GM23338 (cell line): ENCODE data around the gene CFAP57. TPM values are rescaled to one million over a fixed set of nuclear protein-coding genes. Genes with fewer than 3 reads are reported as not detected.

ENCODE experiments used
- ATAC-seq: fragments of 200-7000 bp; cut with Tn5 transposase; 3 replicates; pipeline ENCODE4 v1.9.1; 2020
- DNase-seq: peaks from one replicate; pipeline ENCODE4 v3.0.0-alpha.2; 2015; ENCODE audit warnings: low spot score
- H2AFZ ChIP-seq: fragments of 200-600 bp; sonication (generic); 2 replicates; pipeline ENCODE4 v1.8.0; 2016; ENCODE audit warnings: antibody characterized with exemption, mild to moderate bottlenecking, moderate library complexity
- H3F3A ChIP-seq: fragments of 200-600 bp; sonication (generic); replicated peaks from 2 replicates; pipeline ENCODE4 v1.8.0; 2017; ENCODE audit warnings: antibody characterized with exemption, mixed run types, low read depth
- H3K27ac ChIP-seq: fragments of 200-600 bp; sonication (generic); 2 replicates; pipeline ENCODE4 v1.6.1; 2016; ENCODE audit warnings: low read depth
- H3K27me3 ChIP-seq: fragments of 200-600 bp; sonication (generic); 2 replicates; pipeline ENCODE4 v1.8.0; 2016; ENCODE audit warnings: mild to moderate bottlenecking, mixed run types, moderate library complexity; ENCODE audit not compliant: insufficient read depth
- H3K36me3 ChIP-seq: fragments of 200-600 bp; sonication (generic); 2 replicates; pipeline ENCODE4 v1.8.0; 2016; ENCODE audit warnings: mild to moderate bottlenecking; ENCODE audit not compliant: insufficient read depth
- H3K4me1 ChIP-seq: fragments of 200-600 bp; sonication (generic); 2 replicates; pipeline ENCODE4 v1.8.0; 2016; ENCODE audit warnings: mild to moderate bottlenecking, moderate library complexity; ENCODE audit not compliant: insufficient read depth
- H3K4me2 ChIP-seq: fragments of 200-600 bp; sonication (generic); 2 replicates; pipeline ENCODE4 v1.7.1; 2017; ENCODE audit warnings: mixed run types
- H3K4me3 ChIP-seq: fragments of 200-600 bp; sonication (generic); 2 replicates; pipeline ENCODE4 v1.6.1; 2016; ENCODE audit warnings: mixed run types
- H3K79me2 ChIP-seq: fragments of 200-600 bp; sonication (generic); replicated peaks from 2 replicates; pipeline ENCODE4 v1.8.0; 2017; ENCODE audit warnings: mild to moderate bottlenecking; ENCODE audit not compliant: insufficient read depth
- H3K9me2 ChIP-seq: fragments of 200-600 bp; sonication (generic); 2 replicates; pipeline ENCODE4 v1.8.0; 2017; ENCODE audit not compliant: insufficient read depth
- H4K20me1 ChIP-seq: fragments of 200-600 bp; sonication (generic); replicated peaks from 2 replicates; pipeline ENCODE4 v1.8.0; 2017; ENCODE audit warnings: mild to moderate bottlenecking; ENCODE audit not compliant: insufficient read depth
- H3K27ac Mint-ChIP-seq: 2 replicates; pipeline ENCODE4 v1.8.0; 2020; ENCODE audit warnings: inconsistent platforms, mild to moderate bottlenecking, moderate library complexity, mixed read lengths
- H3K27me3 Mint-ChIP-seq: 3 replicates; pipeline ENCODE4 v1.8.0; 2022; ENCODE audit warnings: low read depth, mild to moderate bottlenecking, moderate library complexity, mixed read lengths, inconsistent platforms; ENCODE audit not compliant: insufficient read depth, poor library complexity
- H3K36me3 Mint-ChIP-seq: 3 replicates; pipeline ENCODE4 v1.8.0; 2021; ENCODE audit warnings: low read depth, mild to moderate bottlenecking, inconsistent platforms, moderate library complexity, mixed read lengths
- H3K4me1 Mint-ChIP-seq: 3 replicates; pipeline ENCODE4 v1.8.0; 2020; ENCODE audit warnings: mild to moderate bottlenecking, inconsistent platforms, mixed read lengths
- H3K4me3 Mint-ChIP-seq: 3 replicates; pipeline ENCODE4 v1.8.0; 2021; ENCODE audit warnings: moderate library complexity, mild to moderate bottlenecking, inconsistent platforms, mixed read lengths
- H3K9me3 Mint-ChIP-seq: 3 replicates; pipeline ENCODE4 v1.8.0; 2020; ENCODE audit warnings: moderate library complexity, mild to moderate bottlenecking, inconsistent platforms, mixed read lengths
- CREB1 ChIP-seq: fragments of 250-450 bp; sonication (Bioruptor Pico); IDR thresholded peaks from 2 replicates; pipeline ENCODE4 v1.5.0; 2020; ENCODE audit warnings: low read depth, mild to moderate bottlenecking, moderate library complexity
- ETS1 ChIP-seq: IDR thresholded peaks from 2 replicates; pipeline ENCODE4 v1.6.1; 2016; ENCODE audit warnings: antibody characterized with exemption
- EZH2phosphoT487 ChIP-seq: fragments of 200-600 bp; sonication (generic); IDR thresholded peaks from one replicate; pipeline ENCODE4 v1.8.1; 2018; ENCODE audit warnings: antibody characterized with exemption; ENCODE audit not compliant: unreplicated experiment
- JUNB ChIP-seq: IDR thresholded peaks from one replicate; pipeline ENCODE4 v1.6.1; 2016; ENCODE audit warnings: antibody characterized with exemption; ENCODE audit not compliant: unreplicated experiment
- POLR2AphosphoS5 ChIP-seq: IDR thresholded peaks from 2 replicates; pipeline ENCODE4 v1.6.1; 2016; ENCODE audit warnings: antibody characterized with exemption, low read depth
- STAT1 ChIP-seq: IDR thresholded peaks from one replicate; pipeline ENCODE4 v1.6.1; 2016; ENCODE audit warnings: antibody characterized with exemption; ENCODE audit not compliant: unreplicated experiment
- ZNF114 ChIP-seq: fragments of 250-450 bp; sonication (Bioruptor Pico); IDR thresholded peaks from 2 replicates; pipeline ENCODE4 v1.5.0; 2020; ENCODE audit warnings: mild to moderate bottlenecking, moderate library complexity
- ZNF331 ChIP-seq: fragments of 250-450 bp; sonication (Bioruptor Pico); IDR thresholded peaks from 2 replicates; pipeline ENCODE4 v1.5.0; 2020; ENCODE audit warnings: low read depth, mild to moderate bottlenecking, moderate library complexity
- ZNF462 ChIP-seq: fragments of 250-450 bp; sonication (Bioruptor Pico); IDR thresholded peaks from 2 replicates; pipeline ENCODE4 v1.5.0; 2020; ENCODE audit warnings: mild to moderate bottlenecking, moderate library complexity
- polyA plus RNA-seq: library from polyadenylated mRNA; unstranded; fragments of >200 nt; fragmentation: Nextera tagmentation; extraction: Ambion mirVana; gene quantifications from 2 replicates; pipeline ENCODE4 v1.2.1, GENCODE V29; 2016
- total RNA-seq: library from RNA; depleted of rRNA; stranded (reverse); fragments of >200 nt; shearing (Covaris generic); gene quantifications from 2 replicates; pipeline ENCODE4 v1.2.3, GENCODE V29; 2014
- TF ChIP-seq, protein P1 (sequence below): IDR thresholded peaks from one replicate; pipeline ENCODE4 v1.6.1; 2018; ENCODE audit warnings: antibody characterized with exemption; ENCODE audit not compliant: unreplicated experiment
- TF ChIP-seq, protein P2 (sequence below), 2 experiments: fragments of 200-600 bp in 1 of 2; sonication (generic) in 1 of 2; conservative IDR thresholded peaks; 2 replicates each; pipeline versions ENCODE4 v1.5.1 to v1.6.1; 2016 to 2017; ENCODE audit warnings: antibody characterized with exemption in 2 of 2, low read depth in 2 of 2, mild to moderate bottlenecking in 2 of 2, moderate library complexity in 1 of 2

Gene CFAP57
- total and polyA plus RNA-seq, 2 experiments from 2014 or later = 0.37 to 0.38 TPM

DNA sequence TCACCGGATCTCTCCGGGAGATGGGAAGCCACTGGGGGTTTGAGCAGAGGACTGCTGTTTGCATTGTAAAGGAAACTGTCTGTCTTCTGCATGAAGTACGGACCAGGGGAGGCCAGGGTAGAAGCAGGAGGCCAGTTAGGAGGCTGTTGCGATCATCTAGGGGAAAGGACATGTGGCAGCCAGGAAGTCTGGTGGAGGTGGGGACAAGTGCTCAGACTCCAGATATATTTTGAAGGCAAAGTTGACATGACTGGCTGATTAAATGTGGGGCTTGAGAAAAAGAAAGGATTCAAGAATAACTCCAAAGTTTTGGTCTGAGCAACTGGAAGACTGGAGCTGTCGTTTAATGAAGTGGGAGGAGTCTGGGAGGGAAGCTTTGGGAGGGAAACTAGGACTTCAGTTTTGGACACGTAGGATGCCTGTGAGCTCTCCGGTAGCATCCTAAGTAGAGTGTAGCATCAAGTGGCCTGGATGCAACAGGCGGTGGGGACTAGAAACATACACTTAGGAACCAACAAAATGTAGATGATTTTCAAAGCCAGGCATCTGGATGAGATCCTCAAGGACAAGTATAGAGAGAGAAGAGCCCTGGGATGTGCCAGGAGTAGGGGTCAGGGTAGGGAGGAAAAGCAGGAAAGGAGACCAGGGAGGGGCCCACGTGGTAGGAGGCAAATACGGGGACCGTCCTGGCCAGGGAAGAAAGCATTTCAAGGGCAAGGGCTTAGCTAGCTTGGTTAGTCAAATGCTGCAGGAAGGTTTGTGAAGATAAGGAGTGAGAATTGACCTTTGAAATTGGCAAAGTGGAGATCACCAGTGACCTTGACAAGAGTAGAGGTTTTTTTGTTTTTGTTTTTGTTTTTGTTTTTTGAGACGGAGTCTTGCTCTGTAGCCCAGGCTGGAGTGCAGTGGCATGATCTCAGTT, 116.9 kb downstream of the CFAP57 start (continued):
- TF ChIP-seq POLR2AphosphoS5 (no peak), STAT1 (no peak), EZH2phosphoT487 (no peak), ZNF114 (no peak), CREB1 (no peak), ETS1 (no peak)
- TF ChIP-seq, protein P1, sequence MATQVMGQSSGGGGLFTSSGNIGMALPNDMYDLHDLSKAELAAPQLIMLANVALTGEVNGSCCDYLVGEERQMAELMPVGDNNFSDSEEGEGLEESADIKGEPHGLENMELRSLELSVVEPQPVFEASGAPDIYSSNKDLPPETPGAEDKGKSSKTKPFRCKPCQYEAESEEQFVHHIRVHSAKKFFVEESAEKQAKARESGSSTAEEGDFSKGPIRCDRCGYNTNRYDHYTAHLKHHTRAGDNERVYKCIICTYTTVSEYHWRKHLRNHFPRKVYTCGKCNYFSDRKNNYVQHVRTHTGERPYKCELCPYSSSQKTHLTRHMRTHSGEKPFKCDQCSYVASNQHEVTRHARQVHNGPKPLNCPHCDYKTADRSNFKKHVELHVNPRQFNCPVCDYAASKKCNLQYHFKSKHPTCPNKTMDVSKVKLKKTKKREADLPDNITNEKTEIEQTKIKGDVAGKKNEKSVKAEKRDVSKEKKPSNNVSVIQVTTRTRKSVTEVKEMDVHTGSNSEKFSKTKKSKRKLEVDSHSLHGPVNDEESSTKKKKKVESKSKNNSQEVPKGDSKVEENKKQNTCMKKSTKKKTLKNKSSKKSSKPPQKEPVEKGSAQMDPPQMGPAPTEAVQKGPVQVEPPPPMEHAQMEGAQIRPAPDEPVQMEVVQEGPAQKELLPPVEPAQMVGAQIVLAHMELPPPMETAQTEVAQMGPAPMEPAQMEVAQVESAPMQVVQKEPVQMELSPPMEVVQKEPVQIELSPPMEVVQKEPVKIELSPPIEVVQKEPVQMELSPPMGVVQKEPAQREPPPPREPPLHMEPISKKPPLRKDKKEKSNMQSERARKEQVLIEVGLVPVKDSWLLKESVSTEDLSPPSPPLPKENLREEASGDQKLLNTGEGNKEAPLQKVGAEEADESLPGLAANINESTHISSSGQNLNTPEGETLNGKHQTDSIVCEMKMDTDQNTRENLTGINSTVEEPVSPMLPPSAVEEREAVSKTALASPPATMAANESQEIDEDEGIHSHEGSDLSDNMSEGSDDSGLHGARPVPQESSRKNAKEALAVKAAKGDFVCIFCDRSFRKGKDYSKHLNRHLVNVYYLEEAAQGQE = no peak

- H3F3A ChIP-seq = no peaks in the 10 kb centered on the region
- Mint-ChIP-seq H3K36me3 (no peaks in the 10 kb centered on the region), H3K27me3 (peaks cover 7% of the 10 kb centered on the region), H3K4me3 (no peak overlapping the region), H3K27ac (no peak overlapping the region), H3K4me1 (peaks cover 29% of the 10 kb centered on the region), H3K9me3 (no peaks in the 10 kb centered on the region)
- no peak for ATAC-seq
- H3K79me2 ChIP-seq = no peaks in the 10 kb centered on the region
- no peaks in the 10 kb centered on the region for H4K20me1 ChIP-seq
- no peaks in the 10 kb centered on the region for H3K36me3 ChIP-seq
- no peaks in the 10 kb centered on the region for H3K27me3 ChIP-seq
- no peak overlapping the region for H3K4me2 ChIP-seq
- no peak overlapping the region for H3K27ac ChIP-seq
- no peak for DNase-seq
- peaks cover 26% of the 10 kb centered on the region for H3K4me1 ChIP-seq
- H3K9me2 ChIP-seq = peaks cover 6% of the 10 kb centered on the region; the same call in 1 of the 2 replicates
- no peak overlapping the region for H3K4me3 ChIP-seq
- no peak overlapping the region for H2AFZ ChIP-seq
- no peak for TF ChIP-seq ZNF462
- TF ChIP-seq EZH2phosphoT487 = no peak
- no peak for TF ChIP-seq ZNF331 (CRISPR knock-in tag)
- TF ChIP-seq JUNB = no peak
- no peak for TF ChIP-seq CREB1
- TF ChIP-seq POLR2AphosphoS5 = no peak
- TF ChIP-seq, protein P2, sequence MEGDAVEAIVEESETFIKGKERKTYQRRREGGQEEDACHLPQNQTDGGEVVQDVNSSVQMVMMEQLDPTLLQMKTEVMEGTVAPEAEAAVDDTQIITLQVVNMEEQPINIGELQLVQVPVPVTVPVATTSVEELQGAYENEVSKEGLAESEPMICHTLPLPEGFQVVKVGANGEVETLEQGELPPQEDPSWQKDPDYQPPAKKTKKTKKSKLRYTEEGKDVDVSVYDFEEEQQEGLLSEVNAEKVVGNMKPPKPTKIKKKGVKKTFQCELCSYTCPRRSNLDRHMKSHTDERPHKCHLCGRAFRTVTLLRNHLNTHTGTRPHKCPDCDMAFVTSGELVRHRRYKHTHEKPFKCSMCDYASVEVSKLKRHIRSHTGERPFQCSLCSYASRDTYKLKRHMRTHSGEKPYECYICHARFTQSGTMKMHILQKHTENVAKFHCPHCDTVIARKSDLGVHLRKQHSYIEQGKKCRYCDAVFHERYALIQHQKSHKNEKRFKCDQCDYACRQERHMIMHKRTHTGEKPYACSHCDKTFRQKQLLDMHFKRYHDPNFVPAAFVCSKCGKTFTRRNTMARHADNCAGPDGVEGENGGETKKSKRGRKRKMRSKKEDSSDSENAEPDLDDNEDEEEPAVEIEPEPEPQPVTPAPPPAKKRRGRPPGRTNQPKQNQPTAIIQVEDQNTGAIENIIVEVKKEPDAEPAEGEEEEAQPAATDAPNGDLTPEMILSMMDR (conservative IDR thresholded peaks at IDR 0.05; ENCODE audit: low read depth in 2 of 2) = no peak
Measured at GRCh38 chr1:43292216-43292615, 120.1 kb downstream of the CFAP57 start.
